Fibroblast of pulmonary artery (primary cell): ENCODE results near the gene DPM2.

Experiments
- DNase-seq: peaks from one replicate; pipeline ENCODE4 v3.0.0-alpha.2; 2010; ENCODE audit warnings: low read depth
- H3K4me3 ChIP-seq: replicated peaks from 2 replicates; pipeline ENCODE4 v1.5.1; 2011; ENCODE audit warnings: low read depth, mild to moderate bottlenecking, control low read depth, low read length, moderate library complexity
- CTCF ChIP-seq: IDR thresholded peaks from 2 replicates; pipeline ENCODE4 v1.5.1; 2011; ENCODE audit warnings: mild to moderate bottlenecking, control low read depth, low read length, inconsistent platforms; ENCODE audit errors: missing control alignments

Gene DPM2

GRCh38 chr9:127953768-127954505, 16.3 kb upstream of the DPM2 start:
- no peak overlapping the region for H3K4me3 ChIP-seq
- TF ChIP-seq CTCF, result no peak
- DNase-seq, result no peak

- H3K4me3 ChIP-seq, result no peak overlapping the region
- TF ChIP-seq CTCF, result no peak
- DNase-seq, result no peak
Measured at GRCh38 chr9:127953154-127953553, 15.5 kb upstream of the DPM2 start.

- H3K4me3 ChIP-seq, result no peak overlapping the region
- no peak for DNase-seq
- no peak for TF ChIP-seq CTCF
Measured at GRCh38 chr9:127950513-127951289, 13.0 kb upstream of the DPM2 start.

GRCh38 chr9:127949827-127950512, 12.3 kb upstream of the DPM2 start:
- H3K4me3 ChIP-seq, result no peak overlapping the region
- TF ChIP-seq CTCF, result no peak
- DNase-seq, result no peak

- DNase-seq, result no peak
- TF ChIP-seq CTCF, result no peak
- H3K4me3 ChIP-seq, result no peak overlapping the region
Measured at GRCh38 chr9:127947841-127948710, 10.4 kb upstream of the DPM2 start.

- no peak overlapping the region for H3K4me3 ChIP-seq
- no peak for TF ChIP-seq CTCF
- no peak for DNase-seq
Measured at GRCh38 chr9:127946728-127947127, 9.1 kb upstream of the DPM2 start.
